HUDEP-2 (cell line): ENCODE measurements around the gene C6orf52.
A peak's percentile ranks its signal among the peaks of the same experiment; 100 is the strongest.

Experiments used
- DNase-seq, 76 experiments: peaks; one replicate each; lab custom pipeline; 2025; ENCODE audit not compliant: unreplicated experiment in 76 of 76; lab: John Stamatoyannopoulos, UW

Gene C6orf52

DNA sequence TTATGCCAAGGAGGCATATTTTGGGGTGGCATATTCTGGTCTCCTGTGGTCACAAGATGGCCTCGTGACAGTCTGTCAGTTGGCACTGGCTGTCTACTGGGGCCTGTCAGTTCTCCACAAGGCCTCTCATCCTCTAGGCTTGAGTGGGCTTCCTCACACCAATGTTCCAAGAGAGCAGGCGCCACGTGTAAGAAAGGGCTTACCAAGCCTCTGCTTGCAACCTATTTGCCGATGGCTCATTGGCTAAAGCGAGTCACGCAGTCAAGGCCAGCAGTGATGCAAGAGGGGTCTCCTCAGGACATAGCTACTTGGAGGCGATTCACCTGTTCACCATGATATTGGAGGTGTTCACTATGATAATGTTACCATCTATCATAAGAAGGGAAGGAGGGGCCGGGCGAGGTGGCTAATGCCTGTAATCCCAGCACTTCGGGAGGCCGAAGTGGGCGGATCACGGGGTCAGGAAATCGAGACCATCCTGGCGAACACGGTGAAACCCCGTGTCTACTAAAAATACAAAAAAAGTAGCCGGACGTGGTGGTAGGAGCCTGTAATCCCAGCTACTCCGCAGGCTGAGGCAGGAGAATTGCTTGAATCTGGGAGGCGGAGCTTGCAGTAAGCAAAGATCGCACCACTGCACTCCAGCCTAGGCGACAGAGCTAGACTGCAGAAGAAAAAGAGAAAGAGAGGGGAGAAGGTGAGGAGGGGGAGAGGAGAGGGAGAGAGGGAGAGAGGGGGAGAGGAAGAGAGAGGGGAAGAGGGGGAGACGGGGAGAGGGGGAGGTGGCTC, 35.3 kb downstream of the C6orf52 start:
- no peak for DNase-seq

- no peak for DNase-seq
Observed at GRCh38 chr6:10655508-10656055, 38.8 kb downstream of the C6orf52 start.

- no peak for DNase-seq
Observed at GRCh38 chr6:10644225-10644624, 50.2 kb downstream of the C6orf52 start.

GRCh38 chr6:10643201-10643651, 51.2 kb downstream of the C6orf52 start:
- DNase-seq: peak in 4 of 76 experiments; percentile 9 to 39 (median 18)

DNA sequence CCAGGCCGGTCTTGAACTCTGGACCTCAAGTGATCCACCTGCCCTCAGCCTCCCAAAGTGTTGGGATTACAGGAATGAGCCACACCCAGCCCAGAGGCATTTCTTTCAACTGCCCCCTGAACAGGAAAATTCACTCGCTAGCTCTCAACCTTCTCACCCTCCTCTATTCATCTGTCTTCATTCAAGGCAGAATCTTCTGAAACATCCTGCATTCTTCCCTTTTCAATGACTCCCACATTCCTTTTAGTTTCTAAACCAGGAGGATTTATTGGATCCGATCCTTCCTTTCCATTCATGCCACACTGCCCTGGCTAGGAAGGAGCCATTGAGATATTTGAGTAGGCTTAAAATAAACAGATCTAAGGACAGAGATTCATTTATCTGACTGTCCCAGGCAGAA, 52.9 kb downstream of the C6orf52 start:
- no peak for DNase-seq

DNA sequence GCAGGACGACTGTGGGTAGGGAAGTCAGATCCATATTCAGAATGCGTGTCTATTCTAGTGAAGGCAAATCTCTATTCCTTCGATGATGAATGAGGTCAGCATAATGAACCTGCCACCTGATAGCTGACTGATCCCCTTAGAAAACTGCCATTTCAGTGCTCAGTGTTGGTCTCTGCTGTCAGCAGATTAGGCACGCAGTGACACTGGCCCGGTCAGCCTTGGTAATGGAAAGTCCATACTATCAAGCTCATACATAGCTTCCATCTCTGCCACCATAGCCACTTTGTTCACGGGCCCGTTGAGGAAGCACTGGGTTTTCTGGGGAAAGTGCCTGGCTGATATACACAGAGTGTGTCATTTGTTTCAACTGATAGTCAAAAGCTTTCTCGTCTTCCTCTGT, 54.0 kb downstream of the C6orf52 start:
- DNase-seq: peak in 1 of 76 experiments; percentile 23

- DNase-seq: peak in 6 of 76 experiments; percentile 6 to 32 (median 26)
Observed at GRCh38 chr6:10633216-10633615, 61.2 kb downstream of the C6orf52 start.

- DNase-seq: no peak
Observed at GRCh38 chr6:10630178-10630577, 64.2 kb downstream of the C6orf52 start.

- DNase-seq: no peak
Observed at GRCh38 chr6:10627800-10628199, 66.6 kb downstream of the C6orf52 start.

DNA sequence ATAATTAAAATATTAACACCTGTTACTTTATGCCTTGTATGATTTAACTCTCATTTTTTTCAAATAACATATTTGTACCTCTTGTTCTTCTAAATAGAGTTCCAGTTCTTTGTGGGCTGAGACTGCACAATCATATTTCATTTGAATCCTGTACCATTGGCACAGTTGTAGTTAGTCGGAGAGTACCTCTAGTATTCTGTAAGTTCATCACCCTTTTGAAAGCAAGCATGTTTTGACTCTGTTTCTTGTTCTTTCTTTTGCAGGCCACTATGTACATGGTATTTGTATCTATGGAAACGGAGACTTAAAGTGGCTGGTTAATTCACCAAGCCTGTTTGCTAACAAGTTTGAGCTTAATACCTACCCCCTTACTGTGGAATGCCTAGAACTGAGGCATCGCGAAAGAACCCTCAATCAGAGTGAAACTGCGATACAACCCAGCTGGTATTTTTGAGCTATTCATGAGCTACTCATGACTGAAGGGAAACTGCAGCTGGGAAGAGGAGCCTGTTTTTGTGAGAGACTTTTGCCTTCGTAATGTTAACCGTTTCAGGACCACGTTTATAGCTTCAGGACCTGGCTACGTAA, 68.2 kb downstream of the C6orf52 start:
- no peak for DNase-seq

GRCh38 chr6:10624836-10625235, 69.6 kb downstream of the C6orf52 start:
- no peak for DNase-seq

DNA sequence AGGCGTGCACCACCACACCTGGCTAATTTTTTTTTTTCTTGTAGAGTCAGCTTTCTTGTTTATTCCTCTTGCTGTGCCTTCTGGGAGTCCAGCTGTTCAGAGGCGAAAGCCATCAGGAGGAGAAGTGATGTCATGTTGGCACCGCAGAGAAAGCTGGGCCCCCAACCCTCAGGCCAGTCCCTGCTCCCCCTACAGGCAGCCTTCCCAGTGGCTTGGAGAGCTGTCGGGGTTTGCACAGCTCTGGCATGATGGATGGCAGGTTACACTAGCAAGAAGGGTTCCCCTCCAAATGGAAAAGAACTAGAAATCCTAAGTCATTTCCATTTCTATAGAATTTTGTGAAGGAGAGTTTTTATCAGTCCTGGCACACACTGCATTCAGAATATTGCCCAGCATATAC, 72.6 kb downstream of the C6orf52 start:
- no peak for DNase-seq
